ENCODE measurements around the gene UTS2B. TPM values are rescaled to one million over a fixed set of nuclear protein-coding genes. Genes with fewer than 3 reads are reported as not detected.

Gene UTS2B
- total and polyA plus RNA-seq, 2 of the 4 experiments (the other 2 are of a cell fraction) = 0.72 to 0.79 TPM

DNA sequence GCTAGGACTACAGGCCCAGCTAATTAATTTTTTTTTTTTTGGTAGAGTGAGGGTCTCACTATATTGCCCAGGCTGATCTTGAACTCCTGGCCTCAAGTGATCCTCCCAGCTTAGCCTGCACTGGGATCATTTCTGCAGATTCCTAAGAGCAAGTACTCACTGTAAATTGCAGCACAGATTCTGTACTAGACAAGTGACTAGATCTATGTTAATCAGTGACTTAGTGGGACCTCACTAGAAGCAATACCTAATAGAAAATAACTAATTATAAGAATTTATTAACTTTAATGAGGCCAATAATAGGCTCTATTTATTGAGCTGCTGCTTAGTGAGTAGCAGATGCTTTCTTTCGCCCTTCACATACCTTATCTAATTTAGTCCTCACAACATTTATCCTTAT, 10.6 kb upstream of the UTS2B start:
- H3K27me3 ChIP-seq (ENCODE audit: control insufficient read depth, insufficient read depth, low read length) = no peaks in the 10 kb centered on the region
- ATAC-seq (ENCODE audit: low read depth) (no peak), DNase-seq (no peak)
- ChIA-PET CTCF (no interaction called here), POLR2A (ENCODE audit: unreplicated experiment) (no interaction called here)
- H3K4me2 ChIP-seq (ENCODE audit: low read depth, low read length) = no peak overlapping the region
- H4K20me1 ChIP-seq (ENCODE audit: insufficient read depth, low read length) = peaks cover 31% of the 10 kb centered on the region; the same call in 1 of the 2 replicates
- H3K4me1 ChIP-seq (ENCODE audit: control insufficient read depth, insufficient read depth, low read length) = peaks cover 12% of the 10 kb centered on the region
- no peak overlapping the region for H3K4me3 ChIP-seq (ENCODE audit: insufficient read depth, low read depth, low read length)
- no peak overlapping the region for H3K23ac ChIP-seq (ENCODE audit: low read depth, low read length)
- H4K5ac ChIP-seq (ENCODE audit: low read depth, low read length) = no peak overlapping the region
- peaks cover 0 to 39% of the 10 kb centered on the region in 2 experiments; a peak in 2 of 4 replicates for H3K79me1 ChIP-seq (ENCODE audit: low read depth in 1 of 2, low read length in 2 of 2)
- no peak overlapping the region for H4K91ac ChIP-seq (ENCODE audit: insufficient read depth, low read depth, low read length)
- no peak overlapping the region for H3K18ac ChIP-seq (ENCODE audit: low read depth, low read length)
- intact Hi-C loops (cut with micrococcal nuclease) (no loop called here), dilution Hi-C loops (cut with HindIII; ENCODE audit: low sequenced_read_pairs, unreplicated experiment) (no loop called here), in situ Hi-C loops (cut with MboI; ENCODE audit: low sequenced_read_pairs) (loop anchor here (25.0 kb wide), 1 partner anchor 1546 kb away; no protein-coding TSS in a partner anchor)
- no peak overlapping the region for H2BK20ac ChIP-seq (ENCODE audit: low read depth, low read length)
- H3K36me3 ChIP-seq (ENCODE audit: control insufficient read depth, insufficient read depth, low read length) = no peaks in the 10 kb centered on the region; the same call in 1 of the 2 replicates
- H2AK5ac ChIP-seq (ENCODE audit: low read depth, low read length) = no peak overlapping the region
- no peak overlapping the region for H4K8ac ChIP-seq (ENCODE audit: low read depth in 2 of 2, low read length in 2 of 2)
- peak overlapping the region; percentile 43 for H2BK5ac ChIP-seq (ENCODE audit: low read depth, low read length, poor library complexity, severe bottlenecking)
- H2AFZ ChIP-seq (replicated peaks; ENCODE audit: low read length, poor library complexity) = no peak overlapping the region
- BruUV-seq (replicated peaks) = no TSS peak
- no peak for TF ChIP-seq BHLHE40 (IDR thresholded peaks at IDR 0.05; ENCODE audit: low read depth, low read length)
- TF ChIP-seq CTCF (conservative IDR thresholded peaks at IDR 0.05; ENCODE audit: low read depth, low read length) = no peak
- no peak overlapping the region for H3K4ac ChIP-seq (ENCODE audit: low read depth, low read length)
- H3K9me3 ChIP-seq (ENCODE audit: control insufficient read depth, insufficient read depth, low read length) = no peaks in the 10 kb centered on the region
- no peak overlapping the region for H2BK15ac ChIP-seq (ENCODE audit: low read depth, low read length)
- H3K14ac ChIP-seq (replicated peaks; ENCODE audit: low read depth, low read length) = no peak overlapping the region
- H2BK120ac ChIP-seq (ENCODE audit: low read depth, low read length) = no peak overlapping the region
- H2AK9ac ChIP-seq (replicated peaks; ENCODE audit: low read depth, low read length, poor library complexity) = no peak overlapping the region
- WGBS, 2 experiments (ENCODE audit: extremely low coverage in 2 of 2, insufficient read length in 1 of 2) = no CpG with 5 or more reads among the region's 1 CpG
- H3K9me1 ChIP-seq (ENCODE audit: insufficient read depth, low read length) = peaks cover 5% of the 10 kb centered on the region; the same call in 1 of the 2 replicates
- no peak overlapping the region for H3K56ac ChIP-seq (ENCODE audit: extremely low read depth, insufficient read depth, low read length)
- no peak overlapping the region for H3K27ac ChIP-seq (ENCODE audit: insufficient read depth, low read length)
- no peak overlapping the region for H3K9ac ChIP-seq (ENCODE audit: low read depth, low read length)

Measured in IMR-90 (cell line).